ENCODE data around the gene CELA3B.
"Not testable (repeated sequence)": the region's sequence is repeated elsewhere in the genome, so short reads cannot be mapped to it uniquely, and the experiment has no call there.

CELA3B gene

GRCh38 chr1:21944733-21945073 is 32.1 kb upstream of the CELA3B start:
- no peak for DNase-seq

GRCh38 chr1:21946836-21947587 is 29.8 kb upstream of the CELA3B start:
- DNase-seq = no peak

GRCh38 chr1:21950734-21951133 is 26.1 kb upstream of the CELA3B start:
- DNase-seq = no peak

- DNase-seq = no peak
These were observed 25.5 kb upstream of the CELA3B start for GRCh38 chr1:21951226-21951870.

- no peak for DNase-seq
These were observed 23.9 kb upstream of the CELA3B start for GRCh38 chr1:21952786-21953520.

GRCh38 chr1:21955058-21955457 is 21.8 kb upstream of the CELA3B start:
- no peak for DNase-seq

GRCh38 chr1:21955501-21956281 is 21.1 kb upstream of the CELA3B start:
- no peak for DNase-seq

- DNase-seq = peak; percentile 48
These were observed 19.9 kb upstream of the CELA3B start for GRCh38 chr1:21956720-21957552.

- no peak for DNase-seq
These were observed 15.5 kb upstream of the CELA3B start for GRCh38 chr1:21961337-21961736.

GRCh38 chr1:21961799-21962198 is 15.0 kb upstream of the CELA3B start:
- no peak for DNase-seq

- peak; percentile 68 for DNase-seq
These were observed 13.2 kb upstream of the CELA3B start for GRCh38 chr1:21963477-21964217.

GRCh38 chr1:21966247-21967000 is 10.4 kb upstream of the CELA3B start:
- DNase-seq = peak; percentile 84

- DNase-seq = not testable (repeated sequence)
These were observed 9.6 kb upstream of the CELA3B start for GRCh38 chr1:21967216-21967615.

- not testable (repeated sequence) for DNase-seq
These were observed 7.8 kb upstream of the CELA3B start for GRCh38 chr1:21969066-21969465.

- not testable (repeated sequence) for DNase-seq
These were observed 6.3 kb upstream of the CELA3B start for GRCh38 chr1:21970523-21970922.

GRCh38 chr1:21972973-21973441 is 3.8 kb upstream of the CELA3B start:
- not testable (repeated sequence) for DNase-seq

GRCh38 chr1:21973948-21974347 is 2.9 kb upstream of the CELA3B start:
- not testable (repeated sequence) for DNase-seq

GRCh38 chr1:21974699-21975098 is 2.1 kb upstream of the CELA3B start:
- not testable (repeated sequence) for DNase-seq

- DNase-seq = not testable (repeated sequence)
These were observed 1.5 kb upstream of the CELA3B start for GRCh38 chr1:21975296-21975695.

- DNase-seq = not testable (repeated sequence)
These were observed 1.4 kb downstream of the CELA3B start for GRCh38 chr1:21978209-21978608.
